ENCODE data around the gene CTNNBIP1.

DNA sequence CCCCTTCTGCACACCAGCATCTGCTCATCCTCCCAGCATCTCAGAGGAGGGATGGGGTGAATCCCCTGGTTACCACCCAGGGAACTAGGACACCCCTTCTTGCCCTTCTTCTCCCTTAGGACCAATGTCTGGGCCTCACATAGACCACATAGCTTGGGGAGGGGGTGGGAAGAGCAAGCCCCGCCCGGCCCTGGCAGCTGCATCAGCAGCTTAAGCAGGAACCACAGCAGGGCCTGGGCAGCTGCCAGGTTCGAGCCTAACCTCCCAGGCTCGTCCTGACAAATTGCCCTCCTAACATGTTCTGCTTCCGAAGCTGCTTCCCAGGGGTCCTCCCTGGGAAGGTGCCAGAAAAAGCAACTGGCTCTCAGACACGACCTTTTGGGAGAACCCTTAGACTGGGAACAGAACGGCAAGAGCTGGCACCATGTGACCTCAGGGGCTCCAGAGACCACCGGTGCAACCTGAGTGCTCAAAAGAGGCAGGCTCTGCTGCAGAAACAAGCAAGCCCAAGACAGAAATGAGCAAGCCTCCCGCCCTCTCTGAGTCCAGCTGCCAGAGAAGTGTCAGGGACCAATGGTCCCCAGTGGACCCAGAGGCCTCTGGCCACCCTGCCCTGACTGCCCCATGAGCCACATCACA lies 67.9 kb downstream of the CTNNBIP1 start:
- no peak for TF ChIP-seq XRCC5 (IDR thresholded peaks at IDR 0.05; ENCODE audit: low read depth, low read length)
- TF ChIP-seq ZBTB8A (IDR thresholded peaks at IDR 0.05; ENCODE audit: partially characterized antibody) = no peak
- TF ChIP-seq TAF1 (IDR thresholded peaks at IDR 0.05; ENCODE audit: control insufficient read depth, extremely low read depth, insufficient read depth, low read length, severe bottlenecking) = no peak
- no peak for TF ChIP-seq CTCF (IDR thresholded peaks at IDR 0.05 in 2 of 3, conservative IDR thresholded peaks at IDR 0.05 in 1 of 3; ENCODE audit: insufficient read depth in 2 of 3, low read depth in 1 of 3, low read length in 3 of 3)
- no peak for TF ChIP-seq SP1 (CRISPR knock-in tag; IDR thresholded peaks at IDR 0.05)
- TF ChIP-seq NUFIP1 (IDR thresholded peaks at IDR 0.05; ENCODE audit: partially characterized antibody) = no peak
- no peak for TF ChIP-seq E2F1 (CRISPR knock-in tag; IDR thresholded peaks at IDR 0.05)
- TF ChIP-seq HNRNPH1 (optimal IDR thresholded peaks at IDR 0.05; ENCODE audit: low read depth, low read length) = no peak
- no peak for TF ChIP-seq ZNF274 (IDR thresholded peaks at IDR 0.05; ENCODE audit: borderline replicate concordance, low read depth, low read length)
- TF ChIP-seq, protein P1, sequence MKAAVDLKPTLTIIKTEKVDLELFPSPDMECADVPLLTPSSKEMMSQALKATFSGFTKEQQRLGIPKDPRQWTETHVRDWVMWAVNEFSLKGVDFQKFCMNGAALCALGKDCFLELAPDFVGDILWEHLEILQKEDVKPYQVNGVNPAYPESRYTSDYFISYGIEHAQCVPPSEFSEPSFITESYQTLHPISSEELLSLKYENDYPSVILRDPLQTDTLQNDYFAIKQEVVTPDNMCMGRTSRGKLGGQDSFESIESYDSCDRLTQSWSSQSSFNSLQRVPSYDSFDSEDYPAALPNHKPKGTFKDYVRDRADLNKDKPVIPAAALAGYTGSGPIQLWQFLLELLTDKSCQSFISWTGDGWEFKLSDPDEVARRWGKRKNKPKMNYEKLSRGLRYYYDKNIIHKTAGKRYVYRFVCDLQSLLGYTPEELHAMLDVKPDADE (conservative IDR thresholded peaks at IDR 0.05; ENCODE audit: control insufficient read depth, low read depth, low read length) = no peak
- no peak for TF ChIP-seq EZH2 (IDR thresholded peaks at IDR 0.05; ENCODE audit: borderline replicate concordance, low read depth, low read length)
